Measurements from ENCODE around the gene PLCD3. TPM values are rescaled to one million over a fixed set of nuclear protein-coding genes. Genes with fewer than 3 reads are reported as not detected.

The PLCD3 gene
- polyA plus RNA-seq, 1 donor from 2014 or later, result 1.3 TPM

GRCh38 chr17:45108595-45109521, 23.5 kb downstream of the PLCD3 start:
- Histone ChIP-seq H3K4me2 (ENCODE audit: low read length) (no peak overlapping the region), H3K36me3 (ENCODE audit: insufficient read depth, low read length) (peaks cover 4% of the 10 kb centered on the region), H3K79me2 (replicated peaks; ENCODE audit: insufficient read depth, low read length) (no peaks in the 10 kb centered on the region), H3K27me3 (ENCODE audit: insufficient read depth, low read depth, low read length) (no peaks in the 10 kb centered on the region), H3K9ac (ENCODE audit: low read length) (no peak overlapping the region), H3K27ac (ENCODE audit: low read length) (no peak overlapping the region), H3K9me2 (ENCODE audit: insufficient read depth, low read length) (no peaks in the 10 kb centered on the region), H3K9me3 (ENCODE audit: low read length) (no peaks in the 10 kb centered on the region), H2AFZ (ENCODE audit: low read depth, low read length) (no peak overlapping the region), H3K4me3 (ENCODE audit: low read length) (no peak overlapping the region), H4K20me1 (ENCODE audit: insufficient read depth) (no peaks in the 10 kb centered on the region), H3F3A (ENCODE audit: insufficient read depth, low read length, poor library complexity, severe bottlenecking) (no peaks in the 10 kb centered on the region)
- no peak for TF ChIP-seq RAD21 (conservative IDR thresholded peaks at IDR 0.05)
- no peak for TF ChIP-seq TAF1 (IDR thresholded peaks at IDR 0.05; ENCODE audit: low read depth)
- TF ChIP-seq, protein P1, sequence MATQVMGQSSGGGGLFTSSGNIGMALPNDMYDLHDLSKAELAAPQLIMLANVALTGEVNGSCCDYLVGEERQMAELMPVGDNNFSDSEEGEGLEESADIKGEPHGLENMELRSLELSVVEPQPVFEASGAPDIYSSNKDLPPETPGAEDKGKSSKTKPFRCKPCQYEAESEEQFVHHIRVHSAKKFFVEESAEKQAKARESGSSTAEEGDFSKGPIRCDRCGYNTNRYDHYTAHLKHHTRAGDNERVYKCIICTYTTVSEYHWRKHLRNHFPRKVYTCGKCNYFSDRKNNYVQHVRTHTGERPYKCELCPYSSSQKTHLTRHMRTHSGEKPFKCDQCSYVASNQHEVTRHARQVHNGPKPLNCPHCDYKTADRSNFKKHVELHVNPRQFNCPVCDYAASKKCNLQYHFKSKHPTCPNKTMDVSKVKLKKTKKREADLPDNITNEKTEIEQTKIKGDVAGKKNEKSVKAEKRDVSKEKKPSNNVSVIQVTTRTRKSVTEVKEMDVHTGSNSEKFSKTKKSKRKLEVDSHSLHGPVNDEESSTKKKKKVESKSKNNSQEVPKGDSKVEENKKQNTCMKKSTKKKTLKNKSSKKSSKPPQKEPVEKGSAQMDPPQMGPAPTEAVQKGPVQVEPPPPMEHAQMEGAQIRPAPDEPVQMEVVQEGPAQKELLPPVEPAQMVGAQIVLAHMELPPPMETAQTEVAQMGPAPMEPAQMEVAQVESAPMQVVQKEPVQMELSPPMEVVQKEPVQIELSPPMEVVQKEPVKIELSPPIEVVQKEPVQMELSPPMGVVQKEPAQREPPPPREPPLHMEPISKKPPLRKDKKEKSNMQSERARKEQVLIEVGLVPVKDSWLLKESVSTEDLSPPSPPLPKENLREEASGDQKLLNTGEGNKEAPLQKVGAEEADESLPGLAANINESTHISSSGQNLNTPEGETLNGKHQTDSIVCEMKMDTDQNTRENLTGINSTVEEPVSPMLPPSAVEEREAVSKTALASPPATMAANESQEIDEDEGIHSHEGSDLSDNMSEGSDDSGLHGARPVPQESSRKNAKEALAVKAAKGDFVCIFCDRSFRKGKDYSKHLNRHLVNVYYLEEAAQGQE (IDR thresholded peaks at IDR 0.05; ENCODE audit: borderline replicate concordance), result no peak
- TF ChIP-seq EP300 (conservative IDR thresholded peaks at IDR 0.05; ENCODE audit: poor library complexity, severe bottlenecking), result no peak
- no peak for TF ChIP-seq EZH2 (IDR thresholded peaks at IDR 0.05; ENCODE audit: borderline replicate concordance, insufficient read depth, low read length, poor library complexity, severe bottlenecking)

- Histone ChIP-seq H3K9me2 (ENCODE audit: insufficient read depth, low read length) (no peaks in the 10 kb centered on the region), H3K36me3 (ENCODE audit: insufficient read depth, low read length) (peaks cover 6% of the 10 kb centered on the region), H3K9ac (ENCODE audit: low read length) (no peak overlapping the region), H3K79me2 (replicated peaks; ENCODE audit: insufficient read depth, low read length) (no peaks in the 10 kb centered on the region), H3K27me3 (ENCODE audit: insufficient read depth, low read depth, low read length) (no peaks in the 10 kb centered on the region), H3K9me3 (ENCODE audit: low read length) (no peaks in the 10 kb centered on the region), H2AFZ (ENCODE audit: low read depth, low read length) (no peak overlapping the region), H3F3A (ENCODE audit: insufficient read depth, low read length, poor library complexity, severe bottlenecking) (no peaks in the 10 kb centered on the region), H3K4me2 (ENCODE audit: low read length) (no peak overlapping the region), H4K20me1 (ENCODE audit: insufficient read depth) (no peaks in the 10 kb centered on the region), H3K4me3 (ENCODE audit: low read length) (no peak overlapping the region), H3K27ac (ENCODE audit: low read length) (no peak overlapping the region)
- TF ChIP-seq EP300 (conservative IDR thresholded peaks at IDR 0.05; ENCODE audit: poor library complexity, severe bottlenecking), result no peak
- TF ChIP-seq, protein P1 (IDR thresholded peaks at IDR 0.05; ENCODE audit: borderline replicate concordance), result no peak
- TF ChIP-seq TAF1 (IDR thresholded peaks at IDR 0.05; ENCODE audit: low read depth), result no peak
- TF ChIP-seq EZH2 (IDR thresholded peaks at IDR 0.05; ENCODE audit: borderline replicate concordance, insufficient read depth, low read length, poor library complexity, severe bottlenecking), result no peak
- no peak for TF ChIP-seq RAD21 (conservative IDR thresholded peaks at IDR 0.05)
Observed at GRCh38 chr17:45108051-45108450, 24.3 kb downstream of the PLCD3 start.
